Liver (tissue), 9 donors: ENCODE measurements around the gene SLC16A10. TPM values are rescaled to one million over a fixed set of nuclear protein-coding genes. Genes with fewer than 3 reads are reported as not detected.

Experiments used
- DNase-seq: peaks from one replicate; pipeline ENCODE4 v3.0.0-alpha.2; 2017; ENCODE audit warnings: low spot score
- H3K27ac ChIP-seq, 2 donors: one replicate each; pipeline ENCODE4 v1.7.0; 2013; ENCODE audit warnings: inconsistent platforms in 2 of 2, low read length in 2 of 2, control low read depth in 1 of 2, low read depth in 1 of 2, mild to moderate bottlenecking in 1 of 2
- H3K27me3 ChIP-seq, 4 donors: one replicate each; pipeline versions ENCODE4 v1.6.1 to v1.7.0; 2013; ENCODE audit warnings: low read length in 3 of 4, inconsistent platforms in 1 of 4, mild to moderate bottlenecking in 1 of 4, moderate library complexity in 1 of 4; ENCODE audit not compliant: control insufficient read depth in 4 of 4, insufficient read depth in 4 of 4
- H3K36me3 ChIP-seq, 4 donors: one replicate each; pipeline versions ENCODE4 v1.6.1 to v1.7.0; 2013; ENCODE audit warnings: low read length in 3 of 4, mild to moderate bottlenecking in 3 of 4, low read depth in 1 of 4, moderate library complexity in 1 of 4; ENCODE audit not compliant: control insufficient read depth in 4 of 4, insufficient read depth in 3 of 4
- H3K4me1 ChIP-seq, 4 donors: one replicate each; pipeline versions ENCODE4 v1.6.1 to v1.7.0; 2013; ENCODE audit warnings: low read length in 3 of 4, mild to moderate bottlenecking in 3 of 4, moderate library complexity in 1 of 4; ENCODE audit not compliant: control insufficient read depth in 4 of 4, insufficient read depth in 4 of 4
- H3K4me3 ChIP-seq, 3 donors: one replicate each; pipeline versions ENCODE4 v1.6.1 to v1.7.0; 2013; ENCODE audit warnings: low read length in 3 of 3, control low read depth in 1 of 3, low read depth in 1 of 3, mild to moderate bottlenecking in 1 of 3
- H3K9ac ChIP-seq, 2 donors: one replicate each; pipeline ENCODE4 v1.7.0; 2013; ENCODE audit warnings: low read length in 2 of 2, mild to moderate bottlenecking in 2 of 2, moderate library complexity in 2 of 2, control low read depth in 1 of 2, low read depth in 1 of 2
- H3K9me3 ChIP-seq, 4 donors: one replicate each; pipeline versions ENCODE4 v1.6.1 to v1.7.0; 2013; ENCODE audit warnings: low read length in 3 of 4; ENCODE audit not compliant: control insufficient read depth in 4 of 4
- CTCF ChIP-seq: fragments of 150-350 bp; IDR thresholded peaks from 2 replicates; pipeline ENCODE4 v1.5.1; 2017; ENCODE audit warnings: improper control_type of control experiment, low read depth, low read length; ENCODE audit not compliant: missing input control
- EGR1 ChIP-seq, 2 donors: IDR thresholded peaks; 2 replicates each; pipeline ENCODE4 v1.6.1; 2016 to 2018; ENCODE audit warnings: antibody characterized with exemption in 2 of 2, low read depth in 2 of 2
- FOXA1 ChIP-seq: IDR thresholded peaks from 2 replicates; pipeline ENCODE4 v1.6.1; 2016; ENCODE audit warnings: antibody characterized with exemption
- FOXA2 ChIP-seq: IDR thresholded peaks from 2 replicates; pipeline ENCODE4 v1.6.1; 2016; ENCODE audit warnings: antibody characterized with exemption
- GABPA ChIP-seq, 2 donors: IDR thresholded peaks in 1 of 2; conservative IDR thresholded peaks in 1 of 2; 2 replicates each; pipeline ENCODE4 v1.6.1; 2016; ENCODE audit warnings: antibody characterized with exemption in 2 of 2, mild to moderate bottlenecking in 1 of 2, moderate library complexity in 1 of 2
- HNF4A ChIP-seq, 2 donors: conservative IDR thresholded peaks; 2 replicates each; pipeline ENCODE4 v1.6.1; 2016; ENCODE audit warnings: antibody characterized with exemption in 2 of 2, mild to moderate bottlenecking in 2 of 2
- HNF4G ChIP-seq: IDR thresholded peaks from 2 replicates; pipeline ENCODE4 v1.6.1; 2016; ENCODE audit warnings: antibody characterized with exemption
- JUND ChIP-seq, 2 donors: IDR thresholded peaks; 2 replicates each; pipeline ENCODE4 v1.6.1; 2016; ENCODE audit warnings: antibody characterized with exemption in 2 of 2
- NR2F2 ChIP-seq: IDR thresholded peaks from 2 replicates; pipeline ENCODE4 v1.6.1; 2016; ENCODE audit warnings: antibody characterized with exemption
- RAD21 ChIP-seq, 2 donors: IDR thresholded peaks; 2 replicates each; pipeline ENCODE4 v1.6.1; 2016; ENCODE audit warnings: antibody characterized with exemption in 2 of 2, mild to moderate bottlenecking in 2 of 2
- SP1 ChIP-seq: IDR thresholded peaks from 2 replicates; pipeline ENCODE4 v1.6.1; 2018; ENCODE audit warnings: antibody characterized with exemption, mild to moderate bottlenecking
- WGBS: extraction: QIAGEN DNeasy Blood & Tissue Kit; methylation state at CpG from one replicate; pipeline ENCODE4 v1.1.7; 2013; 5-methylcytosine and 5-hydroxymethylcytosine counted together
- polyA plus RNA-seq, 2 donors: library from polyadenylated mRNA; stranded (reverse) in 1 of 2; unstranded in 1 of 2; fragments of 200-250 nt in 1 of 2; fragments of >200 nt in 1 of 2; fragmentation: Nextera tagmentation in 1 of 2; extraction: Ambion mirVana in 1 of 2; gene quantifications; one replicate each; pipeline versions ENCODE4 v1.2.1 to v1.2.3, GENCODE V29; 2013 to 2015
- total RNA-seq, 2 donors: library from RNA; depleted of rRNA; stranded (reverse); fragments of >200 nt; gene quantifications; one replicate each; pipeline ENCODE4 v1.2.3, GENCODE V29; 2014
- TF ChIP-seq, protein P1 (sequence below): IDR thresholded peaks from 2 replicates; pipeline ENCODE4 v1.6.1; 2016; ENCODE audit warnings: antibody characterized with exemption
- TF ChIP-seq, protein P2 (sequence below): IDR thresholded peaks from 2 replicates; pipeline ENCODE4 v1.6.1; 2016; ENCODE audit warnings: antibody characterized with exemption, mild to moderate bottlenecking
- TF ChIP-seq, protein P3 (sequence below): IDR thresholded peaks from 2 replicates; pipeline ENCODE4 v1.6.1; 2016; ENCODE audit warnings: antibody characterized with exemption
- donor health status: healthy.
- donor health status: healthy.
- donor health status: healthy.
- donor health status: healthy.
- donor health status: healthy.

Gene SLC16A10
- total RNA-seq: 10 to 100 TPM; 11.0 to 16.7 TPM
- 1 to 10 TPM; 1.8 to 5.8 TPM for polyA plus RNA-seq

DNA sequence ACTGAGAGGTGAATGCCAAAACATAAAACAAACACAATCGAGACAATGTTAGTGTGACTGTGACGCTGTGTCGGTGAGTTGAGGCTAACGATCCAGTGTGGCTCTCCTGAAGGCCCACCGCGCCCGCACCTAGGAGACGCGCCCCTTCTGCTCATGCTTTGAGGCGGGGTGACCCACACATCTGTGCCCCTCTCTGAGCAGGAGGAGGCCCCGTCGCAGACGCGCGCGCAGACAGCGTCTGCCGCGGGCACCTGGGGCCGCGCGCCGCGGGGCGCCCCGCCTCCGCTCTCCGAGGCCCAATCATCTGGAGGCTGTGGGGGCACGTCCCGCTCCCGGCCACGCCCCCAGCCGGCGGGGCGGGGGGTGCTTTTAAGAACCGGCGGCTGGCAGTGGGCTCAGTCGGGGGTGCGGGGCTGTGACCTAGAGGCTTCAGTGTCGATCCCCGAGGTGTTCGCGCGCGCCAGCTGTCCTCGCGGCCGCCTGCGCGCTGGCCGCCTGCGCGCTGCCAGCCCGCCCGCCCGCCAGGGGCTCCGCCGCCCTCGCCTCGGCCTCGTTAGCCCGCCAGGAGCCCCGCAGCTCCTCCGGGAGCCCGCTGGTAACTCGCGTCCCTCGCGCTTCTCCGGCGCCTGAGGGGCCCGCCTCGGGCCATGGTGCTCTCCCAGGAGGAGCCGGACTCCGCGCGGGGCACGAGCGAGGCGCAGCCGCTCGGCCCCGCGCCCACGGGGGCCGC lies at the start of gene SLC16A10:
Gene SLC16A10, plus strand, starts transcription at position 398 of the 730 bp plus-strand sequence. Its CDS starts 250 bp downstream, at position 648.
- TF ChIP-seq, protein P1, sequence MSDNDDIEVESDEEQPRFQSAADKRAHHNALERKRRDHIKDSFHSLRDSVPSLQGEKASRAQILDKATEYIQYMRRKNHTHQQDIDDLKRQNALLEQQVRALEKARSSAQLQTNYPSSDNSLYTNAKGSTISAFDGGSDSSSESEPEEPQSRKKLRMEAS: no peak
- no peak for TF ChIP-seq GABPA (IDR thresholded peaks at IDR 0.05 in 1 of 2, conservative IDR thresholded peaks at IDR 0.05 in 1 of 2)
- TF ChIP-seq, protein P2, sequence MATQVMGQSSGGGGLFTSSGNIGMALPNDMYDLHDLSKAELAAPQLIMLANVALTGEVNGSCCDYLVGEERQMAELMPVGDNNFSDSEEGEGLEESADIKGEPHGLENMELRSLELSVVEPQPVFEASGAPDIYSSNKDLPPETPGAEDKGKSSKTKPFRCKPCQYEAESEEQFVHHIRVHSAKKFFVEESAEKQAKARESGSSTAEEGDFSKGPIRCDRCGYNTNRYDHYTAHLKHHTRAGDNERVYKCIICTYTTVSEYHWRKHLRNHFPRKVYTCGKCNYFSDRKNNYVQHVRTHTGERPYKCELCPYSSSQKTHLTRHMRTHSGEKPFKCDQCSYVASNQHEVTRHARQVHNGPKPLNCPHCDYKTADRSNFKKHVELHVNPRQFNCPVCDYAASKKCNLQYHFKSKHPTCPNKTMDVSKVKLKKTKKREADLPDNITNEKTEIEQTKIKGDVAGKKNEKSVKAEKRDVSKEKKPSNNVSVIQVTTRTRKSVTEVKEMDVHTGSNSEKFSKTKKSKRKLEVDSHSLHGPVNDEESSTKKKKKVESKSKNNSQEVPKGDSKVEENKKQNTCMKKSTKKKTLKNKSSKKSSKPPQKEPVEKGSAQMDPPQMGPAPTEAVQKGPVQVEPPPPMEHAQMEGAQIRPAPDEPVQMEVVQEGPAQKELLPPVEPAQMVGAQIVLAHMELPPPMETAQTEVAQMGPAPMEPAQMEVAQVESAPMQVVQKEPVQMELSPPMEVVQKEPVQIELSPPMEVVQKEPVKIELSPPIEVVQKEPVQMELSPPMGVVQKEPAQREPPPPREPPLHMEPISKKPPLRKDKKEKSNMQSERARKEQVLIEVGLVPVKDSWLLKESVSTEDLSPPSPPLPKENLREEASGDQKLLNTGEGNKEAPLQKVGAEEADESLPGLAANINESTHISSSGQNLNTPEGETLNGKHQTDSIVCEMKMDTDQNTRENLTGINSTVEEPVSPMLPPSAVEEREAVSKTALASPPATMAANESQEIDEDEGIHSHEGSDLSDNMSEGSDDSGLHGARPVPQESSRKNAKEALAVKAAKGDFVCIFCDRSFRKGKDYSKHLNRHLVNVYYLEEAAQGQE: peak; percentile 26
- Histone ChIP-seq H3K9ac (peak within 1 kb of the TSS; percentile 38 to 45), H3K36me3 (no peaks in the 10 kb centered on the region), H3K27me3 (no peaks in the 10 kb centered on the region), H3K27ac (peak within 1 kb of the TSS in 1 of 2 donors; percentile 35), H3K9me3 (no peaks in the 10 kb centered on the region), H3K4me3 (peak within 1 kb of the TSS; percentile 80 to 91 (median 88)), H3K4me1 (peaks cover 0 to 20% (median 11%) of the 10 kb centered on the region in 4 donors)
- peak; percentile 87 for DNase-seq
- WGBS: under 1% methylated on average over 86 of the region's 86 CpGs

DNA sequence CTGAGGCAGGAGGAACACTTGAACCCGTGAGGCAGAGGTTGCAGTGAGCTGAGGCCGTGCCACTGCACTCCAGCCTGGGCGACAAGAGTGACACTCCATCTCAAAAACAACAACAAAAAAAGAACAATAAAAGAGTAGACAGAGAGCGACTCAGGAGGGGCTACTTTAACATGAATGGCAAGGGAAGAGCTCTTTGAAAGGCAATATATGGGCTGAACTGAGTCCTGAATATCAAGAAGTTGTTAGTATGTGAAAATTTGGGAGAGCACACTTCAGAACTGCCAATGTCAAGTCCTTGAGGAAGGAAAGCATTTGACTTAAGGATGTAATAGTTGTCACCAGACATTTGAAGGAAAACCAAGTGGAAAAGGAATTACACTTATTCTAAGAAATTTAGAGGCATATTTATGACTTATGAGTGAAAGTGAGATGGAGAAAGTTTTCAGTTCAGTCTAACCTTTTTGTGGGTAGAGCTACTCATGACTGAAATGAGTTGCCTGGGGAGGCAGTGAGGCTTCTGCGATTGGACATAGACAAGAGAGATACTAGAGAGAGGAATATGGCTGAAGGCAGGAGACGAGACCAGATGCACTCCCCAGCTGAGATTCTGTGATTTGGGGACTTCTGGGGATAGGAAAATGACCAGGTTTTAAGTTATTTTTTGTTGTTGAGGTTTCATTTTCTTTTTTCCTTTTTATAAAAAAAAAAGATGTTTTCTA lies 48.6 kb upstream of the SLC16A10 start:
- DNase-seq: no peak
- Histone ChIP-seq H3K4me3 (no peak overlapping the region), H3K27ac (no peak overlapping the region), H3K27me3 (no peaks in the 10 kb centered on the region), H3K9me3 (no peaks in the 10 kb centered on the region), H3K36me3 (no peaks in the 10 kb centered on the region), H3K4me1 (no peaks in the 10 kb centered on the region), H3K9ac (no peak overlapping the region)
- TF ChIP-seq, protein P1: no peak
- TF ChIP-seq CTCF: no peak
- WGBS: 95% methylated on average over 6 of the region's 6 CpGs

DNA sequence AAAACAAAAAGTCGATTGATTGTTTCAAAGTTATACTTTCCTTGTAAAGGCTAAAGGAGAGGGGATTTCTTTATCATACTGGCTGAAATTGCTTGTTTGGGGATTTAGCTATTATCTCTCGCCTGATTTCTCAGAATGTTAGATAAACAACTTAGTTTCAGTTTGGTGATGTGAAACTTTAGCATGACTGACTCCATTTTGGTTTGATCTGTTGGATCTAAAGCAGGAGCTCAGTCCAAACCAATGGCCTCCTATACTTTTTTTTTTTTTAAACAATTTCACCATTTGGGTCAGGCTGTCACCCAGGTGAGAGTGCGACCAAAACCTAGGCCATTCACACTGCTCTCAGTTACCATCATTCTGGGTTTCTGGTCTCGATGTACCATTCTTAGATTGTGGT lies 45.4 kb upstream of the SLC16A10 start:
- Histone ChIP-seq H3K4me1 (no peaks in the 10 kb centered on the region), H3K27me3 (no peaks in the 10 kb centered on the region), H3K4me3 (no peak overlapping the region), H3K9me3 (no peaks in the 10 kb centered on the region), H3K9ac (no peak overlapping the region), H3K36me3 (no peaks in the 10 kb centered on the region), H3K27ac (no peak overlapping the region)
- DNase-seq: no peak
- 93% methylated on average over 4 of the region's 4 CpGs for WGBS
- no peak for TF ChIP-seq HNF4A (conservative IDR thresholded peaks at IDR 0.05)
- TF ChIP-seq, protein P3, sequence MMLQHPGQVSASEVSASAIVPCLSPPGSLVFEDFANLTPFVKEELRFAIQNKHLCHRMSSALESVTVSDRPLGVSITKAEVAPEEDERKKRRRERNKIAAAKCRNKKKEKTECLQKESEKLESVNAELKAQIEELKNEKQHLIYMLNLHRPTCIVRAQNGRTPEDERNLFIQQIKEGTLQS: no peak
- no peak for TF ChIP-seq CTCF
- no peak for TF ChIP-seq JUND (IDR thresholded peaks at IDR 0.05)
- no peak for TF ChIP-seq RAD21 (IDR thresholded peaks at IDR 0.05)
- no peak for TF ChIP-seq NR2F2
- TF ChIP-seq EGR1 (IDR thresholded peaks at IDR 0.05; ENCODE audit: low read depth in 2 of 2): no peak
- TF ChIP-seq, protein P1: no peak
- TF ChIP-seq FOXA1: no peak
- no peak for TF ChIP-seq FOXA2
- TF ChIP-seq SP1: no peak
- no peak for TF ChIP-seq HNF4G
